Transverse colon (tissue), 4 donors: Measurements from ENCODE around the gene SLC51B. TPM values are rescaled to one million over a fixed set of nuclear protein-coding genes. Genes with fewer than 3 reads are reported as not detected.
"Not testable (repeated sequence)": the region's sequence is repeated elsewhere in the genome, so short reads cannot be mapped to it uniquely, and the experiment has no call there.

ENCODE experiments used
- DNase-seq: peaks from one replicate; pipeline ENCODE4 v3.0.0-alpha.2; 2019
- H3K27ac ChIP-seq, 4 donors: fragments of 200-600 bp; sonication (generic); 2 replicates each; pipeline ENCODE4 v1.5.1; 2016 to 2018; ENCODE audit warnings: inconsistent platforms in 4 of 4
- H3K27me3 ChIP-seq: fragments of 200-600 bp; sonication (generic); 2 replicates; pipeline ENCODE4 v1.5.1; 2017; ENCODE audit warnings: inconsistent platforms
- H3K36me3 ChIP-seq, 4 donors: fragments of 200-600 bp; sonication (generic); 2 replicates each; pipeline ENCODE4 v1.5.1; 2017 to 2019; ENCODE audit warnings: inconsistent platforms in 4 of 4
- H3K4me1 ChIP-seq, 4 donors: fragments of 200-600 bp; sonication (generic); 2 replicates each; pipeline ENCODE4 v1.5.1; 2017 to 2020; ENCODE audit warnings: inconsistent platforms in 4 of 4
- H3K4me3 ChIP-seq, 4 donors: fragments of 200-600 bp; sonication (generic); 1 replicate in 1 of 4; 2 replicates in 3 of 4; pipeline versions ENCODE4 v1.5.1 to v1.6.1; 2017 to 2019; ENCODE audit warnings: inconsistent platforms in 4 of 4
- H3K9me3 ChIP-seq, 2 donors: fragments of 200-600 bp; sonication (generic); 2 replicates each; pipeline ENCODE4 v1.5.1; 2017 to 2019; ENCODE audit warnings: inconsistent platforms in 2 of 2
- CTCF ChIP-seq, 5 experiments: fragments of 200-600 bp in 3 of 5; fragments of 450-650 bp in 2 of 5; sonication (generic) in 3 of 5; IDR thresholded peaks; 1 replicate in 2 of 5; 2 replicates in 3 of 5; pipeline ENCODE4 v1.5.1; 2016 to 2017; ENCODE audit warnings: antibody characterized with exemption in 5 of 5, inconsistent platforms in 3 of 5, mild to moderate bottlenecking in 2 of 5, moderate library complexity in 1 of 5
- EP300 ChIP-seq: sonication (generic); formaldehyde crosslinking; IDR thresholded peaks from one replicate; pipeline ENCODE4 v1.6.1; 2017; ENCODE audit warnings: antibody characterized with exemption, low read depth
- POLR2A ChIP-seq: fragments of 450-650 bp; IDR thresholded peaks from one replicate; pipeline ENCODE4 v1.6.1; 2016; ENCODE audit warnings: antibody characterized with exemption, mild to moderate bottlenecking, moderate library complexity
- POLR2AphosphoS5 ChIP-seq, 3 donors: sonication (generic); formaldehyde crosslinking; IDR thresholded peaks; one replicate each; pipeline ENCODE4 v1.6.1; 2016; ENCODE audit warnings: antibody characterized with exemption in 3 of 3
- whole genome bisulfite sequencing, 2 donors: methylation state at CpG; one replicate each; pipeline ENCODE4 v1.1.5; 2018; ENCODE audit warnings: low coverage in 1 of 2; 5-methylcytosine and 5-hydroxymethylcytosine counted together
- in situ Hi-C, 4 donors: fragments of 200-750 bp; cut with MboI; loops; one replicate each; pipeline versions ENCODE4 v1.15.0 to v1.15.1; 2017; ENCODE audit warnings: low sequenced_read_pairs in 3 of 4, low pct_ligation_motif_present in 1 of 4, low pct_unique_long_range_greater_than_20kb in 1 of 4
- intact Hi-C: fragments of 100-400 bp; cut with DNase I; formaldehyde crosslinking; loops from one replicate; pipeline ENCODE4 v1.15.1; 2023; ENCODE audit warnings: low total_unique reads
- total RNA-seq, 4 donors: library from RNA; depleted of rRNA; stranded (reverse); fragments of >200 nt; gene quantifications; one replicate each; pipeline ENCODE4 v1.1.0, GENCODE V29; 2016

The SLC51B gene
- total RNA-seq, 4 donors from 2014 or later = 3.4 to 150 (median 121) TPM

GRCh38 chr15:65099336-65099735 lies 54.1 kb downstream of the SLC51B start:
- H3K9me3 ChIP-seq = no peaks in the 10 kb centered on the region
- WGBS, 2 donors = 94% methylated on average over 4 of the region's 5 CpGs; no CpG with 5 or more reads in 1 of the 2 donors
- no peak for DNase-seq
- no peak overlapping the region for H3K27ac ChIP-seq
- H3K4me1 ChIP-seq = peaks cover 10 to 21% (median 16%) of the 10 kb centered on the region in 4 donors
- in situ Hi-C loops = loop anchor here in 2 of 4 donors (10.0 kb wide), 1 partner anchor 65 kb away; no protein-coding TSS in a partner anchor
- H3K4me3 ChIP-seq = no peak overlapping the region
- TF ChIP-seq POLR2A = no peak
- no peak for TF ChIP-seq CTCF (IDR thresholded peaks at IDR 0.05)
- no peak for TF ChIP-seq EP300
- TF ChIP-seq POLR2AphosphoS5 (IDR thresholded peaks at IDR 0.05) = no peak
- intact Hi-C loops = no loop called here
- no peaks in the 10 kb centered on the region for H3K36me3 ChIP-seq
- no peaks in the 10 kb centered on the region for H3K27me3 ChIP-seq

- H3K9me3 ChIP-seq, DNase-seq, H3K27me3 ChIP-seq, H3K4me3 ChIP-seq, H3K36me3 ChIP-seq, intact Hi-C loops: not testable (repeated sequence)
- Histone ChIP-seq H3K27ac (peak overlapping the region in 1 of 4 donors; percentile 35), H3K4me1 (peaks cover 9 to 18% (median 13%) of the 10 kb centered on the region in 4 donors)
- whole genome bisulfite sequencing, 2 donors = 94% methylated on average over 10 of the region's 10 CpGs; no CpG with 5 or more reads in 1 of the 2 donors
- in situ Hi-C loops = loop anchor here in 2 of 4 donors (10.0 kb wide), 1 partner anchor 65 kb away; no protein-coding TSS in a partner anchor
Observed at GRCh38 chr15:65099801-65100200, 54.6 kb downstream of the SLC51B start.

GRCh38 chr15:65100442-65100841 lies 55.3 kb downstream of the SLC51B start:
- no peak for TF ChIP-seq EP300
- no peak for TF ChIP-seq POLR2A
- no peak for TF ChIP-seq POLR2AphosphoS5 (IDR thresholded peaks at IDR 0.05)
- no peak for TF ChIP-seq CTCF (IDR thresholded peaks at IDR 0.05)
- intact Hi-C loops (no loop called here), in situ Hi-C loops (no loop called here)
- Histone ChIP-seq H3K9me3 (no peaks in the 10 kb centered on the region), H3K4me3 (no peak overlapping the region), H3K27me3 (no peaks in the 10 kb centered on the region), H3K27ac (peak overlapping the region in 3 of 4 donors; percentile 22 to 38 (median 35)), H3K4me1 (peaks cover 4 to 11% (median 10%) of the 10 kb centered on the region in 4 donors), H3K36me3 (no peaks in the 10 kb centered on the region)
- DNase-seq = peak; percentile 58
- WGBS, 2 donors = 32 to 43% methylated on average over 6 to 7 of the region's 7 CpGs

GRCh38 chr15:65101411-65101890 lies 56.3 kb downstream of the SLC51B start:
- peak; percentile 83 for DNase-seq
- H3K4me1 ChIP-seq = peaks cover 0 to 11% (median 10%) of the 10 kb centered on the region in 4 donors
- H3K36me3 ChIP-seq = no peaks in the 10 kb centered on the region
- no peaks in the 10 kb centered on the region for H3K9me3 ChIP-seq
- H3K27ac ChIP-seq = peak overlapping the region in 3 of 4 donors; percentile 22 to 38 (median 35)
- in situ Hi-C loops (no loop called here), intact Hi-C loops (no loop called here)
- 37% methylated on average over 9 of the region's 9 CpGs; no CpG with 5 or more reads in 1 of the 2 donors for WGBS, 2 donors
- no peak for TF ChIP-seq POLR2AphosphoS5 (IDR thresholded peaks at IDR 0.05)
- peak; percentile 71 to 88 (median 83) for TF ChIP-seq CTCF (IDR thresholded peaks at IDR 0.05)
- H3K27me3 ChIP-seq = no peaks in the 10 kb centered on the region
- no peak overlapping the region for H3K4me3 ChIP-seq
